Stimulated activated CD8-positive, alpha-beta memory T cell treated with anti-CD3 and anti-CD28 coated beads, Interleukin-7, amount 100 ng/mL, for 48 hours (primary cell): ENCODE measurements around the gene PCLO.
A peak's percentile ranks its signal among the peaks of the same experiment; 100 is the strongest.

Source experiments
- DNase-seq, 2 donors: peaks; one replicate each; pipeline ENCODE4 v3.0.0-alpha.2; 2020; ENCODE audit warnings: low read depth in 1 of 2; ENCODE audit errors: extremely low read depth in 1 of 2

The PCLO gene

GRCh38 chr7:83162402-83163256 lies at the start of gene PCLO:
PCLO (minus strand) TSS chr7:83162884; CDS start chr7:83162592, 292 bp downstream.
- DNase-seq, result peak; percentile 25 to 32

- no peak for DNase-seq
Observed at GRCh38 chr7:83211685-83212084, 49.0 kb upstream of the PCLO start.

GRCh38 chr7:83210479-83210878 lies 47.8 kb upstream of the PCLO start:
- DNase-seq, result no peak

- no peak for DNase-seq
Observed at GRCh38 chr7:83204715-83205114, 42.0 kb upstream of the PCLO start.

GRCh38 chr7:83201355-83201754 lies 38.7 kb upstream of the PCLO start:
- DNase-seq, result no peak

GRCh38 chr7:83190659-83191389 lies 28.1 kb upstream of the PCLO start:
- no peak for DNase-seq

GRCh38 chr7:83178796-83179195 lies 16.1 kb upstream of the PCLO start:
- no peak for DNase-seq

- DNase-seq, result no peak
Observed at GRCh38 chr7:83178066-83178465, 15.4 kb upstream of the PCLO start.

- DNase-seq, result no peak
Observed at GRCh38 chr7:83173664-83174063, 11.0 kb upstream of the PCLO start.

GRCh38 chr7:83166781-83167180 lies 4.1 kb upstream of the PCLO start:
- no peak for DNase-seq

GRCh38 chr7:83161899-83162401 lies 734 bp downstream of the PCLO start:
- DNase-seq, result no peak

- no peak for DNase-seq
Observed at GRCh38 chr7:83161186-83161585, 1.5 kb downstream of the PCLO start.

GRCh38 chr7:83159731-83160130 lies 3.0 kb downstream of the PCLO start:
- no peak for DNase-seq

GRCh38 chr7:83156006-83156405 lies 6.7 kb downstream of the PCLO start:
- no peak for DNase-seq

- no peak for DNase-seq
Observed at GRCh38 chr7:83155407-83155806, 7.3 kb downstream of the PCLO start.

GRCh38 chr7:83153419-83153818 lies 9.3 kb downstream of the PCLO start:
- no peak for DNase-seq

- DNase-seq, result no peak
Observed at GRCh38 chr7:83150310-83150709, 12.4 kb downstream of the PCLO start.

- no peak for DNase-seq
Observed at GRCh38 chr7:83149466-83149865, 13.2 kb downstream of the PCLO start.

GRCh38 chr7:83148776-83149175 lies 13.9 kb downstream of the PCLO start:
- DNase-seq, result no peak

GRCh38 chr7:83143107-83143506 lies 19.6 kb downstream of the PCLO start:
- DNase-seq, result no peak

GRCh38 chr7:83142365-83142764 lies 20.3 kb downstream of the PCLO start:
- no peak for DNase-seq

- DNase-seq, result no peak
Observed at GRCh38 chr7:83141927-83142326, 20.8 kb downstream of the PCLO start.
